RWPE1 (cell line): ENCODE measurements around the gene METTL15.
"Not testable (repeated sequence)": the region's sequence is repeated elsewhere in the genome, so short reads cannot be mapped to it uniquely, and the experiment has no call there.

Experiments
- CTCF ChIA-PET: fragments of 350-600 bp; sonication (Branson Sonifier 250); formaldehyde crosslinking; extraction: SDS; loops from one replicate; lab custom pipeline; 2021; lab: Yijun Ruan, JAX
- POLR2A ChIA-PET: fragments of 400-600 bp; formaldehyde crosslinking; extraction: SDS; loops from one replicate; lab custom pipeline; 2020; ENCODE audit warnings: antibody characterized with exemption; ENCODE audit not compliant: low non-redundant PET; lab: Yijun Ruan, JAX
- DNase-seq: peaks from one replicate; pipeline ENCODE4 v3.0.0; 2012; ENCODE audit warnings: low spot score
- H3K27ac ChIP-seq: fragments of 450-650 bp; 2 replicates; pipeline ENCODE4 v1.5.1; 2017
- CTCF ChIP-seq: fragments of 450-650 bp; conservative IDR thresholded peaks from 2 replicates; pipeline ENCODE4 v1.5.1; 2017; ENCODE audit warnings: low read depth, mild to moderate bottlenecking

Gene METTL15

GRCh38 chr11:28132548-28132947, 24.4 kb downstream of the METTL15 start:
- ChIA-PET POLR2A (no interaction called here), CTCF (interaction anchor here (0.5 kb wide), 1 partner anchor 408 kb away, joined by 3 read pairs; no protein-coding TSS in a partner anchor)
- H3K27ac ChIP-seq, result no peak overlapping the region
- no peak for TF ChIP-seq CTCF
- no peak for DNase-seq

- POLR2A ChIA-PET, result no interaction called here
- no peak overlapping the region for H3K27ac ChIP-seq
- no peak for DNase-seq
- no peak for TF ChIP-seq CTCF
- CTCF ChIA-PET, result interaction anchor here (0.5 kb wide), 1 partner anchor 409 kb away, joined by 3 read pairs; no protein-coding TSS in a partner anchor
Measured at GRCh38 chr11:28133146-28133545, 25.0 kb downstream of the METTL15 start.

- POLR2A ChIA-PET, H3K27ac ChIP-seq, DNase-seq, CTCF ChIA-PET: not testable (repeated sequence)
Measured at GRCh38 chr11:28136157-28136556, 28.0 kb downstream of the METTL15 start.

GRCh38 chr11:28137366-28137765, 29.2 kb downstream of the METTL15 start:
- ChIA-PET CTCF (interaction anchor here (0.6 kb wide), 1 partner anchor 48 kb away, joined by 6 read pairs; no protein-coding TSS in a partner anchor), POLR2A (no interaction called here)
- DNase-seq, result no peak
- TF ChIP-seq CTCF, result no peak
- no peak overlapping the region for H3K27ac ChIP-seq

GRCh38 chr11:28137832-28138231, 29.6 kb downstream of the METTL15 start:
- POLR2A ChIA-PET, result no interaction called here
- CTCF ChIA-PET, result interaction anchor here (0.6 kb wide), 2 partner anchors 48 to 480 kb away, joined by 4 to 6 read pairs; no protein-coding TSS in a partner anchor
- no peak overlapping the region for H3K27ac ChIP-seq
- no peak for TF ChIP-seq CTCF
- DNase-seq, result no peak

- ChIA-PET POLR2A (no interaction called here), CTCF (interaction anchor here (0.7 kb wide), 2 partner anchors 14 to 26 kb away, joined by 3 read pairs; no protein-coding TSS in a partner anchor)
Measured at GRCh38 chr11:28139841-28140415, 31.7 kb downstream of the METTL15 start.

More at GRCh38 chr11:28139841-28140415, 31.7 kb downstream of the METTL15 start:
- DNase-seq, result no peak
- no peak overlapping the region for H3K27ac ChIP-seq
- no peak for TF ChIP-seq CTCF
